HEK293 (cell line): ENCODE data around the gene ATP8A2.

ENCODE experiments used
- CTCF ChIA-PET: fragments of 350-600 bp; formaldehyde crosslinking; extraction: SDS; loops from one replicate; lab custom pipeline; 2021; ENCODE audit warnings: antibody characterized with exemption; lab: Yijun Ruan, JAX
- POLR2A ChIA-PET: fragments of 300-600 bp; formaldehyde crosslinking; extraction: SDS; loops from one replicate; lab custom pipeline; 2020; ENCODE audit warnings: antibody characterized with exemption, inconsistent platforms; lab: Yijun Ruan, JAX
- H3K27ac ChIP-seq: fragments of 200-500 bp; sonication (Bioruptor generic); 2 replicates; pipeline ENCODE4 v1.5.1; 2014; ENCODE audit warnings: low read depth, low read length, control low read depth, inconsistent platforms; ENCODE audit errors: extremely low read depth
- H3K36me3 ChIP-seq, 2 experiments: fragments of 200-500 bp in 1 of 2; sonication (Bioruptor generic) in 1 of 2; 1 replicate in 1 of 2; 2 replicates in 1 of 2; pipeline ENCODE4 v1.5.1; 2014 to 2017; ENCODE audit warnings: inconsistent platforms in 2 of 2, low read length in 2 of 2; ENCODE audit not compliant: control insufficient read depth in 2 of 2, insufficient read depth in 1 of 2
- H3K4me1 ChIP-seq: fragments of 200-500 bp; sonication (Bioruptor generic); 2 replicates; pipeline ENCODE4 v1.5.1; 2014; ENCODE audit warnings: mild to moderate bottlenecking, low read length, inconsistent platforms; ENCODE audit not compliant: control insufficient read depth, insufficient read depth
- H3K4me3 ChIP-seq: 2 replicates; pipeline ENCODE4 v1.5.1; 2011; ENCODE audit warnings: low read depth, mild to moderate bottlenecking, control low read depth, low read length, moderate library complexity
- H3K9me3 ChIP-seq: fragments of 200-500 bp; sonication (Bioruptor generic); 2 replicates; pipeline ENCODE4 v1.5.1; 2014; ENCODE audit warnings: low read depth, low read length, inconsistent platforms; ENCODE audit not compliant: control insufficient read depth, insufficient read depth
- AEBP2 ChIP-seq: fragments of 450-650 bp; formaldehyde crosslinking; IDR thresholded peaks from 2 replicates; pipeline ENCODE4 v1.5.1; 2016; ENCODE audit warnings: missing biosample characterization, missing genetic modification characterization, borderline replicate concordance
- BCL6B ChIP-seq: fragments of 450-650 bp; formaldehyde crosslinking; IDR thresholded peaks from 2 replicates; pipeline ENCODE4 v1.5.1; 2017; ENCODE audit warnings: missing biosample characterization, missing genetic modification characterization
- GLIS1 ChIP-seq: fragments of 450-650 bp; formaldehyde crosslinking; IDR thresholded peaks from 2 replicates; pipeline ENCODE4 v1.5.1; 2016; ENCODE audit warnings: missing biosample characterization, missing genetic modification characterization
- KLF17 ChIP-seq: fragments of 450-650 bp; formaldehyde crosslinking; IDR thresholded peaks from 2 replicates; pipeline ENCODE4 v1.5.1; 2016; ENCODE audit warnings: missing biosample characterization, missing genetic modification characterization
- MYNN ChIP-seq: fragments of 450-650 bp; formaldehyde crosslinking; IDR thresholded peaks from 2 replicates; pipeline ENCODE4 v1.5.1; 2016; ENCODE audit warnings: missing biosample characterization, missing genetic modification characterization, borderline replicate concordance
- YY1 ChIP-seq: fragments of 450-650 bp; formaldehyde crosslinking; IDR thresholded peaks from 2 replicates; pipeline ENCODE4 v1.5.1; 2018; ENCODE audit warnings: missing biosample characterization, missing genetic modification characterization
- ZBTB6 ChIP-seq: fragments of 450-650 bp; formaldehyde crosslinking; IDR thresholded peaks from 2 replicates; pipeline ENCODE4 v1.5.1; 2017; ENCODE audit warnings: missing biosample characterization, missing genetic modification characterization
- ZBTB8A ChIP-seq: fragments of 450-650 bp; formaldehyde crosslinking; IDR thresholded peaks from 2 replicates; pipeline ENCODE4 v1.5.1; 2016; ENCODE audit warnings: missing biosample characterization, missing genetic modification characterization
- ZNF184 ChIP-seq: fragments of 450-650 bp; IDR thresholded peaks from 2 replicates; pipeline ENCODE4 v1.5.1; 2018; ENCODE audit warnings: missing biosample characterization, mild to moderate bottlenecking, missing genetic modification characterization
- ZNF202 ChIP-seq: fragments of 450-650 bp; formaldehyde crosslinking; IDR thresholded peaks from 2 replicates; pipeline ENCODE4 v1.5.1; 2016; ENCODE audit warnings: missing biosample characterization, missing genetic modification characterization, borderline replicate concordance
- ZNF324 ChIP-seq: fragments of 450-650 bp; formaldehyde crosslinking; IDR thresholded peaks from 2 replicates; pipeline ENCODE4 v1.5.1; 2016; ENCODE audit warnings: missing biosample characterization, missing genetic modification characterization
- ZNF449 ChIP-seq: fragments of 450-650 bp; formaldehyde crosslinking; IDR thresholded peaks from 2 replicates; pipeline ENCODE4 v1.5.1; 2017; ENCODE audit warnings: missing biosample characterization, mild to moderate bottlenecking, missing genetic modification characterization, moderate library complexity
- ZNF513 ChIP-seq: fragments of 450-650 bp; IDR thresholded peaks from 2 replicates; pipeline ENCODE4 v1.5.1; 2018; ENCODE audit warnings: missing biosample characterization, missing genetic modification characterization
- ZNF571 ChIP-seq: fragments of 450-650 bp; formaldehyde crosslinking; IDR thresholded peaks from 2 replicates; pipeline ENCODE4 v1.5.0; 2017; ENCODE audit warnings: missing biosample characterization, missing genetic modification characterization
- ZNF664 ChIP-seq: fragments of 450-650 bp; formaldehyde crosslinking; IDR thresholded peaks from 2 replicates; pipeline ENCODE4 v1.5.1; 2016; ENCODE audit warnings: missing biosample characterization, missing genetic modification characterization
- ZSCAN23 ChIP-seq: fragments of 450-650 bp; formaldehyde crosslinking; IDR thresholded peaks from 2 replicates; pipeline ENCODE4 v1.5.1; 2016; ENCODE audit warnings: missing biosample characterization, missing genetic modification characterization
- ZSCAN4 ChIP-seq: fragments of 450-650 bp; formaldehyde crosslinking; IDR thresholded peaks from 2 replicates; pipeline ENCODE4 v1.5.1; 2017; ENCODE audit warnings: missing biosample characterization, missing genetic modification characterization

The ATP8A2 gene

GRCh38 chr13:25687471-25688225, 315.9 kb downstream of the ATP8A2 start (continued):
- TF ChIP-seq ZSCAN4 (tag by site-specific recombination), result no peak
- no peak for TF ChIP-seq ZNF202 (tag by site-specific recombination)
- TF ChIP-seq GLIS1, result no peak
- TF ChIP-seq ZNF664 (tag by site-specific recombination), result no peak

- POLR2A ChIA-PET, result no interaction called here
- no peaks in the 10 kb centered on the region for H3K4me1 ChIP-seq
- TF ChIP-seq KLF17 (tag by site-specific recombination) (no peak), AEBP2 (tag by site-specific recombination) (no peak), ZSCAN4 (tag by site-specific recombination) (no peak), ZNF324 (no peak), ZNF184 (tag by site-specific recombination) (no peak), ZNF571 (no peak), MYNN (tag by site-specific recombination) (no peak), ZNF513 (tag by site-specific recombination) (no peak), YY1 (tag by site-specific recombination) (no peak), ZBTB8A (no peak), ZSCAN23 (tag by site-specific recombination) (no peak), BCL6B (no peak), ZNF449 (no peak), ZBTB6 (tag by site-specific recombination) (no peak)
These were observed 316.8 kb downstream of the ATP8A2 start for GRCh38 chr13:25688536-25688935.

More at GRCh38 chr13:25688536-25688935, 316.8 kb downstream of the ATP8A2 start:
- Histone ChIP-seq H3K4me3 (no peak overlapping the region), H3K27ac (no peak overlapping the region), H3K9me3 (no peaks in the 10 kb centered on the region), H3K36me3 (no peaks in the 10 kb centered on the region)
- CTCF ChIA-PET, result interaction anchor here (0.6 kb wide), 1 partner anchor 355 kb away, joined by 3 read pairs; no protein-coding TSS in a partner anchor
